GM23248 (cell line): Measurements from ENCODE around the gene HINT3.

Experiments
- EZH2 ChIP-seq: fragments of 200-600 bp; sonication (generic); IDR thresholded peaks from 2 replicates; pipeline ENCODE4 v1.6.1; 2018; ENCODE audit warnings: antibody characterized with exemption, mild to moderate bottlenecking; ENCODE audit not compliant: insufficient read depth, poor library complexity, severe bottlenecking
- EZH2phosphoT487 ChIP-seq: fragments of 200-600 bp; sonication (generic); IDR thresholded peaks from 2 replicates; pipeline ENCODE4 v1.6.1; 2018; ENCODE audit warnings: antibody characterized with exemption, moderate library complexity, mild to moderate bottlenecking, low read depth; ENCODE audit not compliant: insufficient read depth

- no peak for TF ChIP-seq EZH2
- TF ChIP-seq EZH2phosphoT487 = no peak
Measured at GRCh38 chr6:126007800-126008199, 51.2 kb downstream of the HINT3 start.
